WI38 (cell line): ENCODE data around the gene KIAA0232.
"Not testable (repeated sequence)": the region's sequence is repeated elsewhere in the genome, so short reads cannot be mapped to it uniquely, and the experiment has no call there.

ENCODE experiments used
- H3K4me3 ChIP-seq: 2 replicates; pipeline ENCODE4 v1.5.1; 2011; ENCODE audit warnings: low read depth, mild to moderate bottlenecking, control low read depth, low read length
- CTCF ChIP-seq: IDR thresholded peaks from 2 replicates; pipeline ENCODE4 v1.5.1; 2012; ENCODE audit warnings: low read depth, mild to moderate bottlenecking, control low read depth, low read length

The KIAA0232 gene

GRCh38 chr4:6826781-6827508 lies 44.4 kb downstream of the KIAA0232 start:
- TF ChIP-seq CTCF, result no peak
- no peak overlapping the region for H3K4me3 ChIP-seq

GRCh38 chr4:6829086-6829485 lies 46.6 kb downstream of the KIAA0232 start:
- no peak for TF ChIP-seq CTCF
- no peak overlapping the region for H3K4me3 ChIP-seq

- H3K4me3 ChIP-seq, result no peak overlapping the region
- no peak for TF ChIP-seq CTCF
These were observed 52.3 kb downstream of the KIAA0232 start for GRCh38 chr4:6834867-6835266.

GRCh38 chr4:6835616-6836015 lies 53.1 kb downstream of the KIAA0232 start:
- H3K4me3 ChIP-seq, result not testable (repeated sequence)

GRCh38 chr4:6837106-6837505 lies 54.6 kb downstream of the KIAA0232 start:
- not testable (repeated sequence) for H3K4me3 ChIP-seq

GRCh38 chr4:6839579-6839978 lies 57.1 kb downstream of the KIAA0232 start:
- H3K4me3 ChIP-seq, result no peak overlapping the region
- no peak for TF ChIP-seq CTCF

GRCh38 chr4:6840062-6840976 lies 57.8 kb downstream of the KIAA0232 start:
- no peak overlapping the region for H3K4me3 ChIP-seq
- TF ChIP-seq CTCF, result no peak

- H3K4me3 ChIP-seq, result no peak overlapping the region
- TF ChIP-seq CTCF, result no peak
These were observed 62.5 kb downstream of the KIAA0232 start for GRCh38 chr4:6845027-6845426.
